ENCODE measurements around the gene OVCA2.

Gene OVCA2

GRCh38 chr17:2035541-2036488 is 6.0 kb upstream of the OVCA2 start:
- no peak for TF ChIP-seq GATA3 (IDR thresholded peaks at IDR 0.05; ENCODE audit: low read depth, low read length)

GRCh38 chr17:2037155-2037554 is 4.7 kb upstream of the OVCA2 start:
- no peak for TF ChIP-seq GATA2 (IDR thresholded peaks at IDR 0.05; ENCODE audit: low read depth, low read length)
- no peak for TF ChIP-seq GATA3 (IDR thresholded peaks at IDR 0.05; ENCODE audit: low read depth, low read length)

- TF ChIP-seq GATA3 (IDR thresholded peaks at IDR 0.05; ENCODE audit: low read depth, low read length) (no peak), GATA2 (IDR thresholded peaks at IDR 0.05; ENCODE audit: low read depth, low read length) (no peak)
Observed at GRCh38 chr17:2040219-2040827, 1.5 kb upstream of the OVCA2 start.

DNA sequence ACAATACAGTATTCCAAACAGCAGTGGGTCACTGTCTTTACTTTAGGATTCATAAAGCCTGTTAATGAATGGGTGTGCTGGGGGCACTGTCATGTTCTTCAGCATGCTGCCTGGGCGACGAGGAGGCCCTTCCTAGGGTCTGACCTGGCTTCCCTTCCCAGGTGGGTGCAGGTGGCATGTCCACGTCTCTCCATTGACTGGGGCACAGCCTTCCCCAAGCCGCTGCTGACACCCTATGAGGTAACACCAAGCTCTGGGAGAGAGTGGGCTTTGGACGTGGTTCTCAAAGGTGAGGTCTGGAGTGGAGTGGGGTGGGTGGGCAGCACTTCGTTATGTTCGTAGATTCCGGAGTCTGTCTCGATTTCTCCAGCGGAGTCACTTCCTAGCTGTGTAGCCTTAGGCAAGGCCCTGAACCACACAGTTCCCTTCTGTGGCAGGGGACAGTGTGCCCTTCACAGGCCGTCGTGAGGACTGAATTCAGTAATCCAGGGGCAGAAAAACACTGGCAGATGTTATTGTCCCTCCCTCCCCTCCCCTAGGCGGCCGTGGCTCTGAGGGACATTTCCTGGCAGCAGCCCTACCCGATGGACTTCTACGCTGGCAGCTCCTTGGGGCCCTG is 771 bp upstream of the OVCA2 start:
- no peak for TF ChIP-seq GATA3 (IDR thresholded peaks at IDR 0.05; ENCODE audit: low read depth, low read length)
- no peak for TF ChIP-seq GATA2 (IDR thresholded peaks at IDR 0.05; ENCODE audit: low read depth, low read length)

DNA sequence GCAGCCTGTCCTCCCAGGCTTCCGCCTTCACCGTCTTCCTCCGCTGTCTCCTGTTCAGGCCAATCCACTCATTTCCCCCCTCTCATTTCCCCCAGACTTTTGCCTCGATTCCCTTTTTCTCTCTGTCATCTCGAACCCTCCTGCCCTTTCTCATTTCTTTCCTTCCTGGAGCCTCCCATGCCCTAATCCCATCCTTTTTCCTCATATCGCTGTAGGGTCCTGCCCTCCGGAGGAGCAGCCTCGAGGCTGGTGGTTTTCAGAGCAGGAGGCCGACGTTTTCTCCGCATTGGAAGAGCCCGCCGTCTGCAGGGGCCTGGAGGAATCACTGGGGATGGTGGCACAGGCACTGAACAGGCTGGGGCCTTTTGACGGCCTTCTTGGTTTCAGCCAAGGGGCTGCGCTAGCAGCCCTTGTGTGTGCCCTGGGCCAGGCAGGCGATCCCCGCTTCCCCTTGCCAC is 597 bp downstream of the OVCA2 start:
- TF ChIP-seq GATA3 (IDR thresholded peaks at IDR 0.05; ENCODE audit: low read depth, low read length) (no peak), GATA2 (IDR thresholded peaks at IDR 0.05; ENCODE audit: low read depth, low read length) (no peak)

DNA sequence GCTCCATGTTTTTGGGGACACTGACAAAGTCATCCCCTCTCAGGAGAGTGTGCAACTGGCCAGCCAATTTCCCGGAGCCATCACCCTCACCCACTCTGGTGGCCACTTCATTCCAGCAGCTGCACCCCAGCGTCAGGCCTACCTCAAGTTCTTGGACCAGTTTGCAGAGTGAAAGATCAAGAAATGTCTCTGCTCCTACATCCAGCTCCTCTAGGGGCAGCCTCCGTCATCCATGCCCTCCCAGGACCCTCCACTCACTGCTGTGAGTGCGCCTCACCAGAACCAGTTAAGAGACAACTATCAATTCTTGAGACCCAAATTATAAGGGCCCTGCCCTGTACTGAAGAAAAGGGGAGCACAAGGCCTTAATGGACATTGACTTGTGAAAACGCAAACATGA is 1.1 kb downstream of the OVCA2 start:
- TF ChIP-seq GATA2 (IDR thresholded peaks at IDR 0.05; ENCODE audit: low read depth, low read length) (no peak), GATA3 (IDR thresholded peaks at IDR 0.05; ENCODE audit: low read depth, low read length) (no peak)

GRCh38 chr17:2043785-2044184 is 2.0 kb downstream of the OVCA2 start:
- TF ChIP-seq GATA2 (IDR thresholded peaks at IDR 0.05; ENCODE audit: low read depth, low read length): no peak
- TF ChIP-seq GATA3 (IDR thresholded peaks at IDR 0.05; ENCODE audit: low read depth, low read length): no peak

GRCh38 chr17:2044263-2044894 is 2.6 kb downstream of the OVCA2 start:
- TF ChIP-seq GATA3 (IDR thresholded peaks at IDR 0.05; ENCODE audit: low read depth, low read length) (no peak), GATA2 (IDR thresholded peaks at IDR 0.05; ENCODE audit: low read depth, low read length) (no peak)

DNA sequence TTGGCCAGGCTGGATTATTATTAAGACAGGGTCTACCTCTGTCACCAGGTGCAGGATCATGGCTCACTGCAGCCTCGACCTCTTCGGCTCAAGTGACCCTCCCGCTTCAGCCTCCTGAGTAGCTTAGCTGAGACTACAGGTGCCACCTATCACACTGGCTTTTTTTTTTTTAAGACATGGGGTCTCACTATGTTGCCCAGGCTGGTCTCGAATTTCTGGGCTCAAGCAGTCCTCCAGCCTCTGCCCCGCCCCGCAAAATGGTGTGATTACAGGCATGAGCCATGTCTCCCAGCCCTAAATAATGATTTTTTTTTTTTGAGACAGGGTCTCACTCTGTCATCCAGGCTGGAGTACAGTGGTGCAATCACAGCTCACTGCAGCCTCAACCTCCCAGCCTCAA is 5.8 kb downstream of the OVCA2 start:
- TF ChIP-seq GATA2 (IDR thresholded peaks at IDR 0.05; ENCODE audit: low read depth, low read length): no peak
- no peak for TF ChIP-seq GATA3 (IDR thresholded peaks at IDR 0.05; ENCODE audit: low read depth, low read length)

DNA sequence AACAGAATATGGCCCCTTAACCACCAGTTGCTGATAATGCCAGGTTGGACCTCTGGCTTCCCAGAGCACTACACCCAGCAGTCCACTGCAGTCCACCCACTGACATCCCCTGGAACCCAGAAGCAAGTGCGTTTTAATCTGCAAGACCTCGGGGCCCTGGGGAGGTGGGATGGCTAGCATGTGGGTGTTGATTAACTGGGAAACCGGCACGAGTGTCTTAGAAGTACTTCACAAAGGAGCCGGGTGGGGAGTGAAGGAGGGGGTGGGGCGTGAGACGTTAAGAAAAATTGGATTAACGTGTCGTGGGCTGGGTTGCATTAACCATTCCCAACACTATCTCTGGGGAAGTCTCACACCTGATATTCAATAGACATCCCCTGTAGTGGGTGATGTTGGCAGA is 7.0 kb downstream of the OVCA2 start:
- TF ChIP-seq GATA2 (IDR thresholded peaks at IDR 0.05; ENCODE audit: low read depth, low read length) (no peak), GATA3 (IDR thresholded peaks at IDR 0.05; ENCODE audit: low read depth, low read length) (no peak)

- TF ChIP-seq GATA3 (IDR thresholded peaks at IDR 0.05; ENCODE audit: low read depth, low read length) (no peak), GATA2 (IDR thresholded peaks at IDR 0.05; ENCODE audit: low read depth, low read length) (0 out of 2 replicates have a peak, but pooled peaks have one; percentile 4)
Observed at GRCh38 chr17:2049333-2050299, 7.8 kb downstream of the OVCA2 start.

DNA sequence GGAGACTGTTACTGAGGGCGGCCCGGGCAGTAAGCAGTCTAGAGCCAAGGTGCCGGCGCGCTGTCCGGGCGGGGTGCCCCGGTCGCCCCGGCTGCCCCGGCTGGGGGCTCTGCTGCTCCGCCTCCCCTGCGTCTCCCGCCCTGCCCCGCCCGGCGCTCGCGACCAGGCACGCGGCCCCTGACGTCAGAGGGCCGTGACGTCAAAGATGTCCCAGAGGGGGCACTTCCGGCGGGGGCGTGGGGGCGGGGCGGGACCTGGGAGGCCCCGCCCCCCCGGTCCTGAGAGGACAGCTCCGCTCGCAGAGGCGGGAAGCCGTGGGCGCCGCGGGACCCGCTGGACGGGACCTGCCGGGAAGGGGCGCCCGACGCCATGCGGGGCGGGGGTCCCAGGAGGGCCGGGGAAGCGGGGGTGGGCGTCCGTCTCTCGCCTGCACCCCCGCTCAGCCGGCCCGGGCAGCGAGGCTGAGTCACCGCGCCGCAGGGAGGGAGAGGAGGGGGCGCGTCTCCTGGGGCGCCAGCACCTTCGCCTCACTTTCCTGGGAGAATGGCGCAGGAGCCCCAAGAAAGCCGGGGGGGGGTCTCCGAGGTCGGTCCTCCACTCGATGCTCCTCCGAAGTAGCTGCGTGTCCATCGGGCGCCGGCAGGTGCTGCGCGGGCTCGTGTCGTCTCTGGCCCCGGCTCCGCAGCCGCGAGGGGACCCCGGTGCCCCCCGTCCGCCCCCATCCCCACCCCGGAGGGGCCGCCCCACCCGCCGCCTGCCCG is 8.7 kb downstream of the OVCA2 start:
- TF ChIP-seq GATA2 (IDR thresholded peaks at IDR 0.05; ENCODE audit: low read depth, low read length) (no peak), GATA3 (IDR thresholded peaks at IDR 0.05; ENCODE audit: low read depth, low read length) (no peak)

Data from SH-SY5Y (cell line).